HG02970 (cell line): ENCODE measurements around the gene LRMDA.

Experiments used
- ATAC-seq: cut with Tn5 transposase; IDR thresholded peaks from one replicate; pipeline ENCODE4 v1.9.1; 2021; ENCODE audit warnings: mild to moderate bottlenecking, moderate library complexity, moderate number of reproducible peaks; ENCODE audit not compliant: unreplicated experiment, low FRiP score

The LRMDA gene

GRCh38 chr10:76315240-76315639, 883.8 kb downstream of the LRMDA start:
- no peak for ATAC-seq

GRCh38 chr10:76316234-76316633, 884.8 kb downstream of the LRMDA start:
- no peak for ATAC-seq

- ATAC-seq: no peak
These were observed 885.7 kb downstream of the LRMDA start for GRCh38 chr10:76317078-76317477.

- ATAC-seq: no peak
These were observed 886.8 kb downstream of the LRMDA start for GRCh38 chr10:76318211-76318610.

- no peak for ATAC-seq
These were observed 888.2 kb downstream of the LRMDA start for GRCh38 chr10:76319661-76320060.

GRCh38 chr10:76324283-76324682, 892.9 kb downstream of the LRMDA start:
- ATAC-seq: no peak

- ATAC-seq: no peak
These were observed 896.0 kb downstream of the LRMDA start for GRCh38 chr10:76327441-76327840.

GRCh38 chr10:76328348-76328747, 896.9 kb downstream of the LRMDA start:
- ATAC-seq: no peak

- no peak for ATAC-seq
These were observed 898.6 kb downstream of the LRMDA start for GRCh38 chr10:76329891-76330575.

- ATAC-seq: no peak
These were observed 900.3 kb downstream of the LRMDA start for GRCh38 chr10:76331742-76332141.

- ATAC-seq: no peak
These were observed 901.9 kb downstream of the LRMDA start for GRCh38 chr10:76333326-76333725.

- no peak for ATAC-seq
These were observed 902.4 kb downstream of the LRMDA start for GRCh38 chr10:76333796-76334195.

- ATAC-seq: no peak
These were observed 902.8 kb downstream of the LRMDA start for GRCh38 chr10:76334255-76334654.

- no peak for ATAC-seq
These were observed 905.0 kb downstream of the LRMDA start for GRCh38 chr10:76336213-76336963.

- no peak for ATAC-seq
These were observed 906.2 kb downstream of the LRMDA start for GRCh38 chr10:76337641-76338040.

GRCh38 chr10:76338187-76338586, 906.8 kb downstream of the LRMDA start:
- no peak for ATAC-seq

GRCh38 chr10:76341740-76342139, 910.3 kb downstream of the LRMDA start:
- ATAC-seq: no peak

GRCh38 chr10:76342996-76343395, 911.6 kb downstream of the LRMDA start:
- ATAC-seq: no peak

- ATAC-seq: no peak
These were observed 916.4 kb downstream of the LRMDA start for GRCh38 chr10:76347832-76348231.

GRCh38 chr10:76350583-76350982, 919.2 kb downstream of the LRMDA start:
- no peak for ATAC-seq

GRCh38 chr10:76352300-76352699, 920.9 kb downstream of the LRMDA start:
- ATAC-seq: no peak

GRCh38 chr10:76353237-76353851, 921.9 kb downstream of the LRMDA start:
- no peak for ATAC-seq
